GM21737 (cell line): ENCODE results near the gene CCDC12.

Experiments used
- ATAC-seq: cut with Tn5 transposase; IDR thresholded peaks from one replicate; pipeline ENCODE4 v1.9.1; 2021; ENCODE audit warnings: mild to moderate bottlenecking, moderate library complexity; ENCODE audit not compliant: unreplicated experiment

CCDC12 gene

DNA sequence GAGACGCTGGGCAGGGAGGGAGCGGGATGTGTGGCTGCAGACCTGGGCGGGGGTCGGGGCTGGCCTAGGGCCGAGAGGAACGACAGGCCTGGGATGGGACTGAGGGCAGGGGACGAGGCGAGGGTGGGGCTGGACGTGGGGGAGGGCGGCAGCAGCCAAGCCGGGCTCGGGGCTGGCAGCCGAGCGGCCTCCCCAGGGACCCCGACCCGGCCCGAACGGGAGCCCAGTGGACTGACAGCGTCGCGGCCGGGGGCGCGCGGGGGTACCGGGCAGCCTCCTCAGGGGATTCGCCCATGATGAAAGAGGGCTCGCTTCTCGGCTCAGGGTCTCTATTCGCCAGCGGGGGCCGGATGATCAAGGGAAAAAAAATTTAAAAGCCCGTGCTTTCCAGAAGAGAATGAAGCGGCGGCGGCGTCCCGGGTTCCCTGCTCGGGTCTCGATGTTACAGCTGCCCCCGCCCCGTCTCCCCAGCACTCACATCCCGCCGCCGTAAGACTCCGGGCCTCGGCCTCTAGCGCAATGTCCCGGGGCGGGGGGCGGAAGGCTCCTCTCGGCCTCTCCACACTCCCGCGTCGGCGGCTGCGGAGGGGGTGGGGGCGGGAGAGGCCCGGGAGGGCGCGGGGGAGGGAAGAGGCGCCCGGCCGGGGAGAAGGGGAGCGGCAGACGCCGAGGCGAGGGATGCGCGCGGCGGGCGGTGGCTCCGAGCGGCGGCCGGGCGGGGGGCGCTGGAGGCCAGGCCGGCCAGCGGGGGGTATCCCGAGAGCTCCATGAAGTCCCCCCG lies 94.8 kb downstream of the CCDC12 start:
- ATAC-seq = no peak

DNA sequence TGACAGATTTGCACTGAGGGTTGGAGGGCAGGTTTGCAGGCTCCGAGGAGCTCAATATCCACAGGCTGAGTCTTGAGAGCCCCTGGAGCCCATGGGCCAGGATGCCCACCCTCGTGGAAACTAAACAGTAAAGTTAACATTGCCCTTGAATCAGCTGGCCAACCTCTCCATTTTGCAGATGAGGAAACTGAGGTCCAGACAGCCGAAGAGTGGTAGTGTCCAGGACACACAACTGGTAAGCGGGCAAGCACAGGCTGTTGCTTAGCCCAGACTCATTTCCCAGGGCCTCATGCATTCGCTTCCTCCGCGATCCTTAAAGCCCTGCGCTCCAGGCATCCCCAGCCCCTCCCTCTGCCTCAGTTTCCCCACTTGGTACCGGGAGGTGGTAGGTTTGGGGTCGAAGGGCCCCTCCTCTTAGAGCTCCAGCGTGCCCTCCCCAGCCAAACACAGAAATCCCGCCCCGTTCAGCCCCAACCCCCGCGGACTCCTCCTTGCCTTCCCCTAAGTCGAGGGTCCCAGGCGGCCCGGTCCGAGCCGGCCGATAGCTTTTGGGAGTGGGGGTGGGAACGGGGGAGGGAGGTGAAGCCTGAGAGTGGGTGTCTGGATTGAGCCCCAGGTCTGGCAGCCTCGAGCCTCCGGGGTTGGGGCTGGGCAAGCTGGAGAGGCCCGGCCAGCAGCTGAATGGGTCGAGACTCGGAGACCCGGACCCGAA lies 95.5 kb downstream of the CCDC12 start:
- no peak for ATAC-seq

DNA sequence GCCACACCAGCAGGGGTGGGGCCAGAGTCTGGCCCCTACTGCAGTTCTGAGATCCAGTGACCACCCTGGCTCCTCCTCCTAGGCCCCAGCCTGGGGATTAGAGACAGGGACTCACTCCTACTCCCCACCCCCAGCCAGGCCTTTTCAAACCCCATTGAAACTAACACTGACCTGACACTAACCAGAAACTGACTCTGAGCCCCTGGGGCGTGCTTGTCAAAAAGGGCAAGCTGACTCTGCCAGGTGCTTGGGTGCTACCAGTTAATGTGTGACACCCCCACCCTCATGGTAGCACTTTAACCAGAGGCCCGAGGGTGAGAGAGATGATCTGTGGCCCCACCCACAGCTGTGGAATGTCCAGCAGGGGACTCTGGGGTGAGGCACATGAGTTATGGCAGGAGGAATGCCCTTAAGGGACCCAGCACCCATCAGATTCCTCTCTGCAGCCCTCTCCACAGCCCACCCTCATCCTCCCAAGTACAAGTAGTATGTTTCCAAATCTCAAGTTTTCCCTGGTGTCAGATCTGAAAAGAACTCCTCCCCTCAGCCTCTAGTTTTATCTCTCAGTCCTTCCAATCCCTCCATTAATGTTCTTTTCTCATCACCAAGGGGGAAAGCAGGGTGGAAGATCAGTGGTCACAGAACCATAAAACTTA lies 97.6 kb downstream of the CCDC12 start:
- no peak for ATAC-seq

DNA sequence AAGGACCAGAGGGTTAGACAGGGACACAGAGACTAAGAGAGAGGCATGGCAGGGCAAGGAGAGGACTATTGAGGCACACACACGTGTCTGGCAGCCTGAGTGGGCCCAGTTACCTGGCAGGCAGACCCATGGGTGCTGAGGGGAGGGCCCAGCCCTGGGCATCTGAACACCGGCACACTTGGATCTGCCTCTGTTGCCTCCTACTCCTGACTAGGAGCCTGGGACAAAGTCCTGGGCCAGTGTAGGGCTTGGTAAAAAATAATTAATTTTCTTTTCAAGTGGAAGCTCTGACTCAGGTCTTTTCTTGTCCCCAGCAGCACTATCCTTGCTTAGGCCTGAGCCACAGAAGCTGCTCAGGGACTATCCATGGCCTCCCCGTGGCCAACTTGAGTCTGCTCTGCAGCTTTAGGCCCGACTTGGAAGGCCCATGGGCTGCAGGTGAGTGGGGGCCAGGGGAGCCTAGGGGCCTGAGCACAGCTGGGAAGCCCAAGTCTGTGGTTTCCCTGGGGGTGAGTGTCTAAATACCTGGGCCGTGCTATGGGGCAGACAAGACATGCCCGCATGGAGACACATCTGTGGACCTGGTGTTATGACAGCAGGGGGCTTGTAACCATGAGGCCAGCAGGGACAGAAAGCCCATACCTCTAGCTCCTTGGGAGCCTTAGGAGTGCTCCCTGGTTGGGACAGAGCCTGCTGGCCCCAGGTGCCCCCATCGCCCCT lies 99.0 kb downstream of the CCDC12 start, which contains the start of gene PTH1R:
PTH1R (plus strand) TSS at position 316 of the 720 bp plus-strand sequence. CDS start 5,839 bp downstream, outside the sequence.
- no peak for ATAC-seq

DNA sequence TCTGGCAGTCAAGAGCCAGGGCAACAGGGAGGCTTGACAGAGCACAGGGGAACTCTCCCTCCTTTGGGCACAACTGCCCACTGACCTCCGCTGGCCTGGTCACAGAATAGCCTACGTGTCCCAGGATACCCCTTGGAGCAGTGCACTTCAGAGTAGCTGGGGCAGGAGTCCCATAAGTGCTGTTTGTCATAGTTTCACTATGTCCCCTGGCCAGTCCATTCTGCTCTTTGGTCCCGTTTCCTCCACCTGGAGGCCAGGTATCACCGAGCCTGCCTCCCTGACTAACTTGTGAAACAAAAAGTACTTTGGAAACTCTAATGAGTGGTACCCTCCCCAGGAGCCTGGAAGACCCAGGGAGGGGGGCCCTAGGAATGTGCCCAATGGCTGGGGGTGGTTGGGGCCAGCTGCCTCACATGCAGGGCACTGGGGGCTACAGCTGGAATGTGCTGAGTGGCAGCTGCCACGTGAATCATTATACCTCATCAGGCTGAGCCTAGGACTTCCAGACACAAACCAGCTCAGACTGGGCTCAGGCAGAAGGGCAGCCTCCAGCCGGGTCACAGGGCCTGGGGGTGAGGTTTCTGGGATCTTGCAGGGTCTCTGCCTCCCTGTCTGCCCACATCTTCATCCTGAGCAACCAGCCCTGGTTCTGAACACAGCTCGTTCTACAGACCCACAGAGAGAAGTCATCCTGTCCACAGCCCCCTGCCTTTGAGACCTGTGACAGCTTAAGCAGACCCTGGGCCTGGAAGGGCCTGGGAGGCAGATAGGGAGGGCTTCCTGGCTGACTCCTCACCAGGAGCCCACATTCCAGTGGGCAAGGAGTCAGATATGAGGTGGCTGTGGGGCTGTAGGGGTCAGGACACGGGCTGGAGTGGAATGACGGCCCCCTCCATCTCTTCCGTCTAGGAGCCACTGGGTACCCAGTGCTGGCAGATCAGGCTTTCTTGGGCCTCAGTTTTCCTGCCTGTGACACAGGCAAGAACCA lies 99.9 kb downstream of the CCDC12 start:
- no peak for ATAC-seq

DNA sequence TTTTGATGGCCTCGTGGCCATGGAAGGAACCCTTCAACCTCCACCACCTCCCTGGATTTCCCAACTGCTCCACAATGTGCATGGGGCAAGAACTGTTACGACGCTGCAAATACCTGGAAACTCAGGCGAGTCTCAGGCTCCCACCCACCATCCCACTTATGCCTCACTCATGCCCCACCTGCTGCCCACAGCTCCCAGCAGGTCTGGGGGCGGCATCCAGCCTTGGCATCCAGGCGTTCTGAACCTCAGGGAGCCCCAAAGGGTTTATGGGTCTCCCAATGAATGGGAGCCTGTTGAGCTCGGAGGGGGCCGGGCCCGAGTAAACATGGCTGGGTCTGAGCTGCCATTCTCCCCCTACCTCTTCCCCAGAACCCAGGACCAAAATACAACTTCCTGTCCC lies 101.0 kb downstream of the CCDC12 start:
- no peak for ATAC-seq

DNA sequence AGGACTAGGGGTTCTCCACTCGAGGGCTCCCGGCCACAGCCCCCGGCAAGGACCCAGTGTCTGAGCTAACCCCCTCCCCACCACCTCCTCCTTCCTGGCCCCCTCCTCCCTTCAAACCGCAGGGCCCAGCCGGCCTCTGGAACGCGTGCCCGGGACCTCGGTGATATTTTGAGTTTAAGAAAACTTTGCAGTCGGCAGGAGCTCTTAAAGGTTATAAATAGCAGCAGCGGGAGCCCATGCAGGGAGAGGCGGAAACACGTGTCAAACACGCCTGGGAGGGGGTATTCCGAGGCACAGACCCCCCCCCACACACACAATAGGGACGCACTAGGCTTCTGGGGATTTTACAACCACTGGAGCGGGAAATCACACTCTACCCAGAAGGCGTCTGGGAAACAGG lies 102.1 kb downstream of the CCDC12 start:
- ATAC-seq = no peak

DNA sequence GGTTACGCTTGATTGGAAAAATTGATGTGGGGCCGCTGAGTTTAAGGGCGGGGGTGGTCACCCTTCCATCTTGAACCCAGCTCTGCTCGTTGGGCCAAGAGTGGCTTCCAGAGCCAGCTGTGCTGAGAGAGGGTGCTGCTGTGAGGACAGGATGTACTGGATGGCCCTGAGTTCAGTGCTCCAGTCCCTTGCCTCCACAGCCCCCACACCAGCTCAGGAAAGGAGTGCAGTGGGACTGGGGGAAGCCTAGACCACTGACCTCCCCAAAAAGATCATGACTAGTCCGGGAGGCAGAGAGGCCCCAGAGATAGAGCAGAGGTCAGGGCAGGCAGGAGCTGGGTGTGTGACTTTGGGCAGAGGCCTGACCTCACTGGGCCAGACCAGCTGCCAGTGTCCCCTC lies 103.0 kb downstream of the CCDC12 start:
- ATAC-seq = no peak
